GM23248 (cell line): ENCODE data around the gene NUMA1. TPM values are rescaled to one million over a fixed set of nuclear protein-coding genes. Genes with fewer than 3 reads are reported as not detected.

Experiments
- DNase-seq: peaks from one replicate; pipeline ENCODE4 v3.0.0-alpha.2; 2015
- H2AFZ ChIP-seq: fragments of 200-600 bp; sonication (generic); 2 replicates; pipeline ENCODE4 v1.6.1; 2016; ENCODE audit warnings: antibody characterized with exemption
- H3F3A ChIP-seq: fragments of 200-600 bp; sonication (generic); 2 replicates; pipeline ENCODE4 v1.6.1; 2016; ENCODE audit warnings: mild to moderate bottlenecking, antibody characterized with exemption, mixed run types; ENCODE audit not compliant: insufficient read depth
- H3K27ac ChIP-seq: fragments of 200-600 bp; sonication (generic); 2 replicates; pipeline ENCODE4 v1.5.1; 2016; ENCODE audit warnings: mild to moderate bottlenecking
- H3K27me3 ChIP-seq: fragments of 200-600 bp; sonication (generic); replicated peaks from 2 replicates; pipeline ENCODE4 v1.6.1; 2016; ENCODE audit warnings: mild to moderate bottlenecking; ENCODE audit not compliant: insufficient read depth
- H3K36me3 ChIP-seq: fragments of 200-600 bp; sonication (generic); 2 replicates; pipeline ENCODE4 v1.6.1; 2016; ENCODE audit warnings: low read depth, mild to moderate bottlenecking
- H3K4me1 ChIP-seq: fragments of 200-600 bp; sonication (generic); 2 replicates; pipeline ENCODE4 v1.6.1; 2016; ENCODE audit warnings: mild to moderate bottlenecking; ENCODE audit not compliant: insufficient read depth
- H3K4me2 ChIP-seq: fragments of 200-600 bp; sonication (generic); one replicate; pipeline ENCODE4 v1.6.1; 2016; ENCODE audit warnings: mild to moderate bottlenecking; ENCODE audit not compliant: unreplicated experiment
- H3K4me3 ChIP-seq: fragments of 200-600 bp; sonication (generic); 2 replicates; pipeline ENCODE4 v1.5.1; 2016; ENCODE audit warnings: mild to moderate bottlenecking
- H3K79me2 ChIP-seq: fragments of 200-600 bp; sonication (generic); 2 replicates; pipeline ENCODE4 v1.6.1; 2016; ENCODE audit warnings: mild to moderate bottlenecking; ENCODE audit not compliant: insufficient read depth
- H3K9ac ChIP-seq: fragments of 200-600 bp; sonication (generic); 2 replicates; pipeline ENCODE4 v1.6.1; 2016; ENCODE audit warnings: mild to moderate bottlenecking
- H3K9me2 ChIP-seq: fragments of 200-600 bp; sonication (generic); 2 replicates; pipeline ENCODE4 v1.6.1; 2016; ENCODE audit warnings: mixed run types, mild to moderate bottlenecking, moderate library complexity; ENCODE audit not compliant: insufficient read depth
- H3K9me3 ChIP-seq: fragments of 200-600 bp; sonication (generic); one replicate; pipeline ENCODE4 v1.6.1; 2017; ENCODE audit warnings: low read depth
- H4K20me1 ChIP-seq: fragments of 200-600 bp; sonication (generic); 2 replicates; pipeline ENCODE4 v1.6.0; 2016; ENCODE audit not compliant: insufficient read depth
- EZH2 ChIP-seq: fragments of 200-600 bp; sonication (generic); IDR thresholded peaks from 2 replicates; pipeline ENCODE4 v1.6.1; 2018; ENCODE audit warnings: antibody characterized with exemption, mild to moderate bottlenecking; ENCODE audit not compliant: insufficient read depth, poor library complexity, severe bottlenecking
- EZH2phosphoT487 ChIP-seq: fragments of 200-600 bp; sonication (generic); IDR thresholded peaks from 2 replicates; pipeline ENCODE4 v1.6.1; 2018; ENCODE audit warnings: antibody characterized with exemption, moderate library complexity, mild to moderate bottlenecking, low read depth; ENCODE audit not compliant: insufficient read depth
- WGBS, 2 experiments: methylation state at CpG; one replicate each; pipeline ENCODE4 v1.1.6; 2015 to 2017; ENCODE audit warnings: low lambda C conversion rate in 2 of 2, low coverage in 1 of 2; ENCODE audit errors: missing lambda C conversion rate in 2 of 2; 5-methylcytosine and 5-hydroxymethylcytosine counted together
- in situ Hi-C: fragments of 300-500 bp; cut with MboI; formaldehyde crosslinking; loops from 2 replicates; pipeline ENCODE4 v1.15.0; 2020
- polyA plus RNA-seq: library from polyadenylated mRNA; unstranded; fragments of >200 nt; fragmentation: Nextera tagmentation; extraction: Ambion mirVana; gene quantifications from 2 replicates; pipeline ENCODE4 v1.2.1, GENCODE V29; 2016
- total RNA-seq: library from RNA; depleted of rRNA; stranded (reverse); fragments of >200 nt; shearing (Covaris generic); gene quantifications from 2 replicates; pipeline ENCODE4 v1.2.3, GENCODE V29; 2014

Gene NUMA1
- total and polyA plus RNA-seq, 2 experiments from 2014 or later, result 51.5 to 124 TPM

- in situ Hi-C loops, result no loop called here
- H3K9me3 ChIP-seq, result no peaks in the 10 kb centered on the region
- peak within 1 kb of the TSS; percentile 87 for H3K4me2 ChIP-seq
- peak within 1 kb of the TSS; percentile 75 for H3K4me3 ChIP-seq
- peak within 1 kb of the TSS; percentile 87 for H3K9ac ChIP-seq
- WGBS, 2 experiments, result 0 to 1% methylated on average over 49 of the region's 49 CpGs
- peaks cover 36% of the 10 kb centered on the region for H3F3A ChIP-seq
- TF ChIP-seq EZH2, result no peak
- no peaks in the 10 kb centered on the region for H3K9me2 ChIP-seq
- H3K36me3 ChIP-seq, result no peaks in the 10 kb centered on the region
- H4K20me1 ChIP-seq, result no peaks in the 10 kb centered on the region
- peak within 1 kb of the TSS; percentile 67 for H2AFZ ChIP-seq
- DNase-seq, result peak; percentile 100
- H3K27ac ChIP-seq, result peak within 1 kb of the TSS; percentile 100
- no peaks in the 10 kb centered on the region for H3K79me2 ChIP-seq
- H3K4me1 ChIP-seq, result peaks cover 31% of the 10 kb centered on the region
- no peaks in the 10 kb centered on the region for H3K27me3 ChIP-seq
These were observed 32.0 kb upstream of the NUMA1 start, which contains the start of gene ANAPC15 for GRCh38 chr11:72112143-72112977. Gene ANAPC15, minus strand, starts transcription at chr11:72112695. Its CDS starts 1,419 bp downstream, at chr11:72111276.

- TF ChIP-seq EZH2phosphoT487, result no peak
- no peak for TF ChIP-seq EZH2
- H3K36me3 ChIP-seq, result no peaks in the 10 kb centered on the region
- DNase-seq, result no peak
- H3F3A ChIP-seq, result peaks cover 36% of the 10 kb centered on the region
- no peaks in the 10 kb centered on the region for H4K20me1 ChIP-seq
- H3K4me2 ChIP-seq, result peak overlapping the region; percentile 87
- no peaks in the 10 kb centered on the region for H3K79me2 ChIP-seq
- no peaks in the 10 kb centered on the region for H3K9me2 ChIP-seq
- 1 to 2% methylated on average over 10 of the region's 10 CpGs for WGBS, 2 experiments
- H3K4me1 ChIP-seq, result peaks cover 31% of the 10 kb centered on the region
- H3K27me3 ChIP-seq, result no peaks in the 10 kb centered on the region
- no peaks in the 10 kb centered on the region for H3K9me3 ChIP-seq
- H3K4me3 ChIP-seq, result peak overlapping the region; percentile 75
- H3K9ac ChIP-seq, result peak overlapping the region; percentile 87
- in situ Hi-C loops, result no loop called here
- peak overlapping the region; percentile 67 for H2AFZ ChIP-seq
- H3K27ac ChIP-seq, result peak overlapping the region; percentile 100
These were observed 31.2 kb upstream of the NUMA1 start for GRCh38 chr11:72111300-72112142.

- H3K4me3 ChIP-seq, result no peak within 1 kb of the TSS
- DNase-seq, result no peak
- no peak within 1 kb of the TSS for H3K9ac ChIP-seq
- peaks cover 14% of the 10 kb centered on the region for H3F3A ChIP-seq
- no peak within 1 kb of the TSS for H3K4me2 ChIP-seq
- no peaks in the 10 kb centered on the region for H3K27me3 ChIP-seq
- H3K9me2 ChIP-seq, result no peaks in the 10 kb centered on the region
- H2AFZ ChIP-seq, result no peak within 1 kb of the TSS
- no peak for TF ChIP-seq EZH2
- no peak for TF ChIP-seq EZH2phosphoT487
- in situ Hi-C loops, result no loop called here
- peaks cover 21% of the 10 kb centered on the region for H3K79me2 ChIP-seq
- no peaks in the 10 kb centered on the region for H3K36me3 ChIP-seq
- H4K20me1 ChIP-seq, result no peaks in the 10 kb centered on the region
- WGBS, 2 experiments, result 93 to 96% methylated on average over 14 of the region's 14 CpGs
- H3K27ac ChIP-seq, result no peak within 1 kb of the TSS
- peaks cover 17% of the 10 kb centered on the region for H3K4me1 ChIP-seq
- no peaks in the 10 kb centered on the region for H3K9me3 ChIP-seq
These were observed 25.5 kb upstream of the NUMA1 start, which contains the start of gene TOMT for GRCh38 chr11:72105888-72106287. Gene TOMT, plus strand, starts transcription at chr11:72105924. Its CDS starts 28 bp downstream, at chr11:72105952.

DNA sequence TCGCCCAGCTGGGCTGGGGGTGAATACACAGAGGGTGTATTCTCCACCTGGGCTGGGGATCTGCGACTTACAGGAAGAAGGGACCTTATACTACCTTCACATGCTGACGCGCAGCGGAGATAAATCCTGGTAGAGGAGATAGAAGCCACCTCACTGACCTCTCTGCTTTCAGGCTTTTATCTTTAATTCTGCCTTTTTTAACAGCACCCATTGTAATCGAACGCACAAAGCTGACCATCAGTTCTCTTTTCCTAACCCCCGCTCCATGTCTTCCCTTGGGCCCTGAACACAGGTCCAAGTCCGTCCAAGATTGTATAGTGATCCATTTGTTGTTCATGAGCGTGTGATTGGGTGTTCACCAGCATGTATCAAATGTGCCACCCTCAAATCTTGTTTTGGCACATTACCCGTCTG is 23.4 kb upstream of the NUMA1 start:
- H3K9me2 ChIP-seq, result no peaks in the 10 kb centered on the region
- H2AFZ ChIP-seq, result peak overlapping the region; percentile 75
- no peaks in the 10 kb centered on the region for H3K36me3 ChIP-seq
- H4K20me1 ChIP-seq, result no peaks in the 10 kb centered on the region
- no peaks in the 10 kb centered on the region for H3K27me3 ChIP-seq
- TF ChIP-seq EZH2phosphoT487 (no peak), EZH2 (no peak)
- peak overlapping the region; percentile 54 for H3K9ac ChIP-seq
- 82 to 83% methylated on average over 11 of the region's 11 CpGs for WGBS, 2 experiments
- peaks cover 21% of the 10 kb centered on the region for H3K4me1 ChIP-seq
- H3K4me3 ChIP-seq, result peak overlapping the region; percentile 52
- peaks cover 42% of the 10 kb centered on the region for H3K79me2 ChIP-seq
- peak overlapping the region; percentile 48 for H3K4me2 ChIP-seq
- in situ Hi-C loops, result no loop called here
- peaks cover 11% of the 10 kb centered on the region for H3F3A ChIP-seq
- H3K9me3 ChIP-seq, result no peaks in the 10 kb centered on the region
- no peak for DNase-seq
- H3K27ac ChIP-seq, result peak overlapping the region; percentile 72
